ENCODE data around the gene ZNF708. TPM values are rescaled to one million over a fixed set of nuclear protein-coding genes. Genes with fewer than 3 reads are reported as not detected.

The ZNF708 gene
- total RNA-seq, 1 donor from 2014 or later, result 12.3 TPM

DNA sequence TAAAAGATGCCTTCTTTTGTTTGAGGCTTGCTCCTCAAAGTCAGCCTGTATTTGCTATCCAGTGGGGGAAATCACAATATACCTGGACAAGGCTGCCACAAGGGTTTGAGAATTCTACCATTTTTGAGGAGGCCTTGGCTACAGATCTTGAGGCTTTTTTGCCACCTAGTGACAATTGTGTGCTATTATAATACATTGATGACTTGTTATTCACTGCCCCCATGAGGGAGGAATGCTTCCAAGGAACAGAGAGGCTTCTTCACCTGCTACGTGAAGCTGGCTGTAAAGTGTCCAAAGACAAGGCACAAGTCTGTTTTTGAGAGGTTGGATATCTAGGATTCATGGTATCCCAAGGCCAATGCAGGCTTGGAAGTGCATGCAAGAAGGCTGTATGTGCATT is 72.5 kb downstream of the ZNF708 start:
- no peak for DNase-seq (ENCODE audit: extremely low spot score, unreplicated experiment)
- Mint-ChIP-seq H3K9me3 (ENCODE audit: unreplicated experiment) (peaks cover 10% of the 10 kb centered on the region), H3K4me1 (ENCODE audit: unreplicated experiment) (no peaks in the 10 kb centered on the region), H3K36me3 (ENCODE audit: unreplicated experiment) (no peaks in the 10 kb centered on the region), H3K27ac (ENCODE audit: unreplicated experiment) (no peak overlapping the region), H3K4me3 (ENCODE audit: unreplicated experiment) (no peak overlapping the region), H3K27me3 (ENCODE audit: unreplicated experiment) (no peaks in the 10 kb centered on the region)
- TF ChIP-seq, protein P1, sequence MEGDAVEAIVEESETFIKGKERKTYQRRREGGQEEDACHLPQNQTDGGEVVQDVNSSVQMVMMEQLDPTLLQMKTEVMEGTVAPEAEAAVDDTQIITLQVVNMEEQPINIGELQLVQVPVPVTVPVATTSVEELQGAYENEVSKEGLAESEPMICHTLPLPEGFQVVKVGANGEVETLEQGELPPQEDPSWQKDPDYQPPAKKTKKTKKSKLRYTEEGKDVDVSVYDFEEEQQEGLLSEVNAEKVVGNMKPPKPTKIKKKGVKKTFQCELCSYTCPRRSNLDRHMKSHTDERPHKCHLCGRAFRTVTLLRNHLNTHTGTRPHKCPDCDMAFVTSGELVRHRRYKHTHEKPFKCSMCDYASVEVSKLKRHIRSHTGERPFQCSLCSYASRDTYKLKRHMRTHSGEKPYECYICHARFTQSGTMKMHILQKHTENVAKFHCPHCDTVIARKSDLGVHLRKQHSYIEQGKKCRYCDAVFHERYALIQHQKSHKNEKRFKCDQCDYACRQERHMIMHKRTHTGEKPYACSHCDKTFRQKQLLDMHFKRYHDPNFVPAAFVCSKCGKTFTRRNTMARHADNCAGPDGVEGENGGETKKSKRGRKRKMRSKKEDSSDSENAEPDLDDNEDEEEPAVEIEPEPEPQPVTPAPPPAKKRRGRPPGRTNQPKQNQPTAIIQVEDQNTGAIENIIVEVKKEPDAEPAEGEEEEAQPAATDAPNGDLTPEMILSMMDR (IDR thresholded peaks at IDR 0.05), result peak; percentile 41

Other genes starting within 250 kb of the ZNF708 start
- 7.5 and 7.9 TPM in 2 replicates for gene ZNF714, start 247.2 kb downstream of the ZNF708 start, total RNA-seq
- 9.8 and 11.3 TPM in 2 replicates for gene ZNF431, start 187.4 kb downstream of the ZNF708 start, total RNA-seq
- 6.9 and 7.1 TPM in 2 replicates for gene ZNF738, start 29.6 kb upstream of the ZNF708 start, total RNA-seq
- gene ZNF493, start 67.7 kb upstream of the ZNF708 start, total RNA-seq, result 14.2 and 21.0 TPM in 2 replicates
- gene ZNF429, start 176.2 kb upstream of the ZNF708 start, total RNA-seq, result 8.7 and 9.7 TPM in 2 replicates

Measured in osteocyte (in vitro differentiated cells).